Left lobe of liver (tissue), 2 donors: ENCODE results near the gene BLNK. TPM values are rescaled to one million over a fixed set of nuclear protein-coding genes. Genes with fewer than 3 reads are reported as not detected.

ENCODE experiments used
- ATAC-seq: fragments of 200-7000 bp; cut with Tn5 transposase; one replicate; pipeline ENCODE4 v1.9.1; 2020; ENCODE audit warnings: mild to moderate bottlenecking, moderate library complexity
- DNase-seq: peaks from one replicate; pipeline ENCODE4 v3.0.0-alpha.2; 2020; ENCODE audit warnings: low spot score
- total RNA-seq: library from RNA; stranded (reverse); gene quantifications from one replicate; pipeline ENCODE4 v1.2.1, GENCODE V29; 2021
- donor health status: DM: no; HTN: no; CAD: no; lungs with moderate emphysema.
- donor health status: DM: no; HTN: yes; CAD: no.

BLNK gene
- total RNA-seq, 1 donor from 2014 or later, result 9.3 TPM

DNA sequence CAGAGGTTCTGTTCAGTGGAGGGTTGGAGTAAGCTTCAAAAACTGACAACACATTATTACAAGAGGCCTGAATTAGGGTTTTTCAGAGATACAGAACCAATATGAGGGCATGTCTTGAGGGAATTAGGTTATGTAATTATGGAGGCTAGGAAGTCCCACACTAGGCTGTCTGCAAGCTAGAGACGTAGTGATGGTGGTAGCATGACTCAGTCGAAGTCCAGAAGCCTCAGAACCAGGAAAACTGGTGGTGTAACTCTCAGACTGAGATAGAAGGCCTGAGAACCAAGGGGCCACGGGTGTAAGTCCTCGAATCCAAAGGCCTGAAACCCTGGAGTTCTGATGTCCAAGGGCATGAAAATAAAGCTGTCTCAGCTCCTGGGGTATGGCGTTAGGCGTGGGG lies 105.6 kb downstream of the BLNK start:
- ATAC-seq (no peak), DNase-seq (no peak)

DNA sequence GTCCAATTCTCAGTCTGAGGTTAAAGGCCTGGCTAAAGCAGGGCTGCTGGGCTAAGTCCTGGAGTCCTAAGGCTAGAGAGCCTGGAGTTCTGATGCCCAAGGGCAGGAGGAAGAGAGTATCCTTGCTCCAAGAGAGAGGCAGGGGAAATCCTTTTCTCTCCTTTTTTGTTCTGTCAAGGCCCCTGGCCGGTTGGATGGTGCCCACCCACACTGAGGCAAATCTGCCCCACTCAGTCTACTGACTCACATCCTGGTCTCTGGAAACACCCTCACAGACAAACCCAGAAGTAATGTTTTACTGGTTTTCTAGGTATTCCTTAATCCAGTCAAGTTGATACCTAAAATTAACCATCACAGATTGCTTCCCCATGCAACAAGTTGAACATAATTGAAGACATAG lies 118.3 kb downstream of the BLNK start:
- ATAC-seq (no peak), DNase-seq (no peak)

DNA sequence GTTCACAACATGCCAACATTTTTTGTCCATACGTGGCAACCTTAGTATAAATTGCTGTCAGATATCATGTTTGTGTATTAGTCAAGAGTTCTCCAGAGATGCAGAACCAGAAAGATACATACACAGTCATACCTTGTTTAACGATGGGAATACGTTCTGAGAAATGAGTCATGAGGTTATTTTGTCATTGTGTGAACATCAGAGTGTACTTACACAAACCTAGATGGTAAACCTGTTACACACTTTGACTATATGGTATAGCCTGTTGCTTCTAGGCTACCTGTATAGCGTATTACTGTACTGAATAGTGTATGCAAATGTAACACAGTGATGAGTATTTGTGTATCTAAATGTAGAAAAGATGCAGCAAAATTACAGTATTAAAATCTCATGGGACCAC lies 118.9 kb downstream of the BLNK start:
- DNase-seq (no peak), ATAC-seq (no peak)

Other genes with a start within 250 kb of the BLNK start
- 1.7 TPM for gene CCNJ, start 228.0 kb downstream of the BLNK start, total RNA-seq
- gene ZNF518A, start 141.3 kb downstream of the BLNK start, total RNA-seq, result 8.7 TPM
- gene DNTT, start 32.9 kb upstream of the BLNK start, total RNA-seq, result not detected
- gene OPALIN, start 87.4 kb upstream of the BLNK start, total RNA-seq, result not detected
- gene TLL2, start 242.4 kb upstream of the BLNK start, total RNA-seq, result not detected